ENCODE results near the gene PRDX5. TPM values are rescaled to one million over a fixed set of nuclear protein-coding genes. Genes with fewer than 3 reads are reported as not detected.
"Not testable (repeated sequence)": the region's sequence is repeated elsewhere in the genome, so short reads cannot be mapped to it uniquely, and the experiment has no call there.

PRDX5 gene
- total RNA-seq, 1 donor from 2014 or later = 153 TPM

- no peak for TF ChIP-seq CTCF (IDR thresholded peaks at IDR 0.05)
- Histone ChIP-seq H3K4me1 (peaks cover 0 to 5% of the 10 kb centered on the region in 2 donors), H3K4me3 (no peak overlapping the region), H3K9me3 (no peaks in the 10 kb centered on the region), H3K36me3 (peaks cover 10 to 18% of the 10 kb centered on the region in 2 donors), H3K27ac (peak overlapping the region; percentile 48 to 66), H3K27me3 (no peaks in the 10 kb centered on the region)
- DNase-seq (ENCODE audit: low spot score in 2 of 2) = peak in 1 of 2 donors; percentile 85
- intact Hi-C loops (cut with DNase I) = no loop called here
Measured at GRCh38 chr11:64313491-64314145, 4.3 kb upstream of the PRDX5 start.

GRCh38 chr11:64314146-64314804 is 3.6 kb upstream of the PRDX5 start:
- peak overlapping the region; percentile 38 to 66 for H3K27ac ChIP-seq
- H3K4me3 ChIP-seq = no peak overlapping the region
- no peaks in the 10 kb centered on the region for H3K27me3 ChIP-seq
- DNase-seq (ENCODE audit: low spot score in 2 of 2) = no peak
- intact Hi-C loops (cut with DNase I) = no loop called here
- no peaks in the 10 kb centered on the region for H3K9me3 ChIP-seq
- peaks cover 4 to 9% of the 10 kb centered on the region in 2 donors for H3K4me1 ChIP-seq
- no peak for TF ChIP-seq CTCF (IDR thresholded peaks at IDR 0.05)
- H3K36me3 ChIP-seq = peaks cover 10 to 18% of the 10 kb centered on the region in 2 donors

GRCh38 chr11:64314805-64315561 is 2.9 kb upstream of the PRDX5 start:
- Histone ChIP-seq H3K4me3 (no peak overlapping the region), H3K4me1 (peaks cover 7 to 10% of the 10 kb centered on the region in 2 donors), H3K27me3 (no peaks in the 10 kb centered on the region), H3K9me3 (no peaks in the 10 kb centered on the region), H3K27ac (no peak overlapping the region), H3K36me3 (peaks cover 10 to 18% of the 10 kb centered on the region in 2 donors)
- intact Hi-C loops (cut with DNase I) = no loop called here
- no peak for TF ChIP-seq CTCF (IDR thresholded peaks at IDR 0.05)
- no peak for DNase-seq (ENCODE audit: low spot score in 2 of 2)

GRCh38 chr11:64315667-64316526 is 2.0 kb upstream of the PRDX5 start:
- H3K9me3 ChIP-seq; H3K27me3 ChIP-seq; intact Hi-C loops (cut with DNase I); DNase-seq (ENCODE audit: low spot score in 2 of 2): not testable (repeated sequence)
- H3K36me3 ChIP-seq = peaks cover 14 to 25% of the 10 kb centered on the region in 2 donors
- H3K4me3 ChIP-seq = peak overlapping the region in 1 of 2 donors; percentile 75
- peak overlapping the region; percentile 95 to 99 for H3K27ac ChIP-seq
- peaks cover 7 to 10% of the 10 kb centered on the region in 2 donors for H3K4me1 ChIP-seq

GRCh38 chr11:64316672-64317324 is 1.1 kb upstream of the PRDX5 start:
- no peaks in the 10 kb centered on the region for H3K9me3 ChIP-seq
- no peak for DNase-seq (ENCODE audit: low spot score in 2 of 2)
- H3K27ac ChIP-seq = peak overlapping the region; percentile 95 to 99
- H3K4me3 ChIP-seq = peak overlapping the region; percentile 75 to 93
- no peaks in the 10 kb centered on the region for H3K27me3 ChIP-seq
- intact Hi-C loops (cut with DNase I) = loop anchor here (1.0 kb wide), 2 partner anchors 11 to 46 kb away; partner anchors contain the start of gene ESRRA
- peaks cover 15 to 30% of the 10 kb centered on the region in 2 donors for H3K36me3 ChIP-seq
- peaks cover 7 to 10% of the 10 kb centered on the region in 2 donors for H3K4me1 ChIP-seq
- no peak for TF ChIP-seq CTCF (IDR thresholded peaks at IDR 0.05)

All from ascending aorta (tissue), 2 donors.